ENCODE data around the gene ACAP3. TPM values are rescaled to one million over a fixed set of nuclear protein-coding genes. Genes with fewer than 3 reads are reported as not detected.

ACAP3 gene
- total RNA-seq, 1 experiment from 2014 or later = 67.6 TPM

GRCh38 chr1:1314678-1315335, 7.1 kb upstream of the ACAP3 start:
- Histone ChIP-seq H3K4me3 (ENCODE audit: low read depth, low read length, poor library complexity, severe bottlenecking) (no peak overlapping the region), H3K4me1 (ENCODE audit: insufficient read depth, low read length, poor library complexity, severe bottlenecking) (peaks cover 17% of the 10 kb centered on the region), H3K36me3 (ENCODE audit: insufficient read depth, low read length, poor library complexity, severe bottlenecking) (peaks cover 60% of the 10 kb centered on the region), H3K9me3 (ENCODE audit: low read depth, low read length, poor library complexity, severe bottlenecking) (no peaks in the 10 kb centered on the region), H3K27ac (ENCODE audit: low read depth, low read length, poor library complexity, severe bottlenecking) (peak overlapping the region; percentile 23), H3K27me3 (replicated peaks; ENCODE audit: insufficient read depth, low read depth, low read length, poor library complexity) (no peaks in the 10 kb centered on the region)
- no TSS peak for BruUV-seq (replicated peaks)
- no peak for DNase-seq (ENCODE audit: low spot score)
- ChIA-PET CTCF (no interaction called here), POLR2A (ENCODE audit: low non-redundant PET) (no interaction called here)
- intact Hi-C loops (cut with micrococcal nuclease; ENCODE audit: unreplicated experiment) = no loop called here
- no peak for TF ChIP-seq CTCF (conservative IDR thresholded peaks at IDR 0.05; ENCODE audit: low read depth, low read length)
- TF ChIP-seq EZH2 (IDR thresholded peaks at IDR 0.05; ENCODE audit: borderline replicate concordance, low read depth, low read length, poor library complexity, severe bottlenecking) = no peak

GRCh38 chr1:1314237-1314586, 6.5 kb upstream of the ACAP3 start:
- Histone ChIP-seq H3K9me3 (ENCODE audit: low read depth, low read length, poor library complexity, severe bottlenecking) (no peaks in the 10 kb centered on the region), H3K27ac (ENCODE audit: low read depth, low read length, poor library complexity, severe bottlenecking) (no peak overlapping the region), H3K4me3 (ENCODE audit: low read depth, low read length, poor library complexity, severe bottlenecking) (no peak overlapping the region), H3K36me3 (ENCODE audit: insufficient read depth, low read length, poor library complexity, severe bottlenecking) (peaks cover 54% of the 10 kb centered on the region), H3K27me3 (replicated peaks; ENCODE audit: insufficient read depth, low read depth, low read length, poor library complexity) (no peaks in the 10 kb centered on the region), H3K4me1 (ENCODE audit: insufficient read depth, low read length, poor library complexity, severe bottlenecking) (peaks cover 23% of the 10 kb centered on the region)
- intact Hi-C loops (cut with micrococcal nuclease; ENCODE audit: unreplicated experiment) = no loop called here
- ChIA-PET POLR2A (ENCODE audit: low non-redundant PET) (no interaction called here), CTCF (no interaction called here)
- DNase-seq (ENCODE audit: low spot score) = no peak
- no TSS peak for BruUV-seq (replicated peaks)
- no peak for TF ChIP-seq CTCF (conservative IDR thresholded peaks at IDR 0.05; ENCODE audit: low read depth, low read length)
- no peak for TF ChIP-seq EZH2 (IDR thresholded peaks at IDR 0.05; ENCODE audit: borderline replicate concordance, low read depth, low read length, poor library complexity, severe bottlenecking)

GRCh38 chr1:1313500-1314236, 5.9 kb upstream of the ACAP3 start:
- Histone ChIP-seq H3K4me3 (ENCODE audit: low read depth, low read length, poor library complexity, severe bottlenecking) (no peak overlapping the region), H3K4me1 (ENCODE audit: insufficient read depth, low read length, poor library complexity, severe bottlenecking) (peaks cover 22% of the 10 kb centered on the region), H3K27me3 (replicated peaks; ENCODE audit: insufficient read depth, low read depth, low read length, poor library complexity) (no peaks in the 10 kb centered on the region), H3K27ac (ENCODE audit: low read depth, low read length, poor library complexity, severe bottlenecking) (no peak overlapping the region), H3K36me3 (ENCODE audit: insufficient read depth, low read length, poor library complexity, severe bottlenecking) (peaks cover 49% of the 10 kb centered on the region), H3K9me3 (ENCODE audit: low read depth, low read length, poor library complexity, severe bottlenecking) (no peaks in the 10 kb centered on the region)
- no peak for DNase-seq (ENCODE audit: low spot score)
- ChIA-PET CTCF (no interaction called here), POLR2A (ENCODE audit: low non-redundant PET) (no interaction called here)
- TF ChIP-seq EZH2 (IDR thresholded peaks at IDR 0.05; ENCODE audit: borderline replicate concordance, low read depth, low read length, poor library complexity, severe bottlenecking) = no peak
- no TSS peak for BruUV-seq (replicated peaks)
- intact Hi-C loops (cut with micrococcal nuclease; ENCODE audit: unreplicated experiment) = no loop called here
